ENCODE results near the gene PDE1C. TPM values are rescaled to one million over a fixed set of nuclear protein-coding genes. Genes with fewer than 3 reads are reported as not detected.

The PDE1C gene
- total and polyA plus RNA-seq, 2 experiments from 2014 or later: 23.5 to 33.8 TPM

GRCh38 chr7:31828520-31828919 lies 241.7 kb downstream of the PDE1C start:
- DNase-seq: no peak
- no peaks in the 10 kb centered on the region for H3K4me1 ChIP-seq (ENCODE audit: insufficient read depth)
- no peaks in the 10 kb centered on the region for H3K9me2 ChIP-seq (ENCODE audit: insufficient read depth)
- no peaks in the 10 kb centered on the region for H4K20me1 ChIP-seq (ENCODE audit: insufficient read depth)
- TF ChIP-seq EZH2phosphoT487 (IDR thresholded peaks at IDR 0.05; ENCODE audit: insufficient read depth, low read depth) (no peak), EZH2 (IDR thresholded peaks at IDR 0.05; ENCODE audit: insufficient read depth, poor library complexity, severe bottlenecking) (no peak)
- H3K9me3 ChIP-seq (ENCODE audit: low read depth): no peaks in the 10 kb centered on the region
- in situ Hi-C loops (cut with MboI): no loop called here
- no peaks in the 10 kb centered on the region for H3K27me3 ChIP-seq (replicated peaks; ENCODE audit: insufficient read depth)
- H3K79me2 ChIP-seq (ENCODE audit: insufficient read depth): no peaks in the 10 kb centered on the region
- no peak overlapping the region for H3K9ac ChIP-seq
- no peak overlapping the region for H3K27ac ChIP-seq
- no peak overlapping the region for H3K4me3 ChIP-seq
- no peaks in the 10 kb centered on the region for H3F3A ChIP-seq (ENCODE audit: insufficient read depth)
- no peak overlapping the region for H3K4me2 ChIP-seq (ENCODE audit: unreplicated experiment)
- H3K36me3 ChIP-seq (ENCODE audit: low read depth): 0 out of 2 replicates have a peak, but pooled peaks cover 4% of the 10 kb centered on the region
- H2AFZ ChIP-seq: no peak overlapping the region

- Histone ChIP-seq H3K9ac (no peak overlapping the region), H4K20me1 (ENCODE audit: insufficient read depth) (no peaks in the 10 kb centered on the region), H2AFZ (no peak overlapping the region), H3K9me2 (ENCODE audit: insufficient read depth) (no peaks in the 10 kb centered on the region), H3K79me2 (ENCODE audit: insufficient read depth) (no peaks in the 10 kb centered on the region), H3K27ac (no peak overlapping the region), H3K4me3 (no peak overlapping the region), H3K4me2 (ENCODE audit: unreplicated experiment) (no peak overlapping the region), H3K27me3 (replicated peaks; ENCODE audit: insufficient read depth) (no peaks in the 10 kb centered on the region), H3F3A (ENCODE audit: insufficient read depth) (no peaks in the 10 kb centered on the region), H3K4me1 (ENCODE audit: insufficient read depth) (no peaks in the 10 kb centered on the region), H3K9me3 (ENCODE audit: low read depth) (no peaks in the 10 kb centered on the region), H3K36me3 (ENCODE audit: low read depth) (0 out of 2 replicates have a peak, but pooled peaks cover 4% of the 10 kb centered on the region)
- no peak for DNase-seq
- in situ Hi-C loops (cut with MboI): no loop called here
- no peak for TF ChIP-seq EZH2 (IDR thresholded peaks at IDR 0.05; ENCODE audit: insufficient read depth, poor library complexity, severe bottlenecking)
- TF ChIP-seq EZH2phosphoT487 (IDR thresholded peaks at IDR 0.05; ENCODE audit: insufficient read depth, low read depth): no peak
Measured at GRCh38 chr7:31825576-31825975, 244.6 kb downstream of the PDE1C start.

DNA sequence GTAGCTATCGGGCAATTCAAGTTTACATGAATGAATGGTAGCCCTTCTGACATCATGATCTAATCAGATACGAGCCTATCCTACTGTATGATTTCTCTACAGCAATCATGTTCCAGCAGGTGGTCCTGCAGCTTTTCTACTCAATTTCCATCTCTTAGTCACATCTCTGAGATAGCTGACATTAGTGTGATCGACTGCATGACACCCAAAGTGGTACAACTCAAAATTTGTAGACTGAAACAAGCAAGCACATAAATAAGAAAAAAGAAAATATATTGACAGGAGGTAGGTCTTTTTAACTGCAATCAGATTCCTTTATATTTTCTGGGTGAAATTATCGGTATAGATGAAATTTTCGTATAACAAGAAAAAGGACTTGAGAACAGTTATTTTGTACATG lies 251.2 kb downstream of the PDE1C start:
- no peak overlapping the region for H3K4me3 ChIP-seq
- WGBS, 2 experiments (ENCODE audit: low coverage in 1 of 2, low lambda C conversion rate in 2 of 2, missing lambda C conversion rate in 2 of 2): 46 to 50% methylated on average over 5 of the region's 5 CpGs
- H3K9ac ChIP-seq: no peak overlapping the region
- peaks cover 3% of the 10 kb centered on the region; the same call in 1 of the 2 replicates for H3K36me3 ChIP-seq (ENCODE audit: low read depth)
- no peak for DNase-seq
- no peaks in the 10 kb centered on the region for H3K27me3 ChIP-seq (replicated peaks; ENCODE audit: insufficient read depth)
- no peaks in the 10 kb centered on the region for H3K9me2 ChIP-seq (ENCODE audit: insufficient read depth)
- TF ChIP-seq EZH2phosphoT487 (IDR thresholded peaks at IDR 0.05; ENCODE audit: insufficient read depth, low read depth) (no peak), EZH2 (IDR thresholded peaks at IDR 0.05; ENCODE audit: insufficient read depth, poor library complexity, severe bottlenecking) (no peak)
- no peak overlapping the region for H2AFZ ChIP-seq
- H3F3A ChIP-seq (ENCODE audit: insufficient read depth): peaks cover 4% of the 10 kb centered on the region; the same call in 1 of the 2 replicates
- in situ Hi-C loops (cut with MboI): no loop called here
- no peak overlapping the region for H3K4me2 ChIP-seq (ENCODE audit: unreplicated experiment)
- no peaks in the 10 kb centered on the region for H3K9me3 ChIP-seq (ENCODE audit: low read depth)
- H3K27ac ChIP-seq: no peak overlapping the region
- H4K20me1 ChIP-seq (ENCODE audit: insufficient read depth): no peaks in the 10 kb centered on the region
- H3K79me2 ChIP-seq (ENCODE audit: insufficient read depth): no peaks in the 10 kb centered on the region
- H3K4me1 ChIP-seq (ENCODE audit: insufficient read depth): peaks cover 16% of the 10 kb centered on the region

DNA sequence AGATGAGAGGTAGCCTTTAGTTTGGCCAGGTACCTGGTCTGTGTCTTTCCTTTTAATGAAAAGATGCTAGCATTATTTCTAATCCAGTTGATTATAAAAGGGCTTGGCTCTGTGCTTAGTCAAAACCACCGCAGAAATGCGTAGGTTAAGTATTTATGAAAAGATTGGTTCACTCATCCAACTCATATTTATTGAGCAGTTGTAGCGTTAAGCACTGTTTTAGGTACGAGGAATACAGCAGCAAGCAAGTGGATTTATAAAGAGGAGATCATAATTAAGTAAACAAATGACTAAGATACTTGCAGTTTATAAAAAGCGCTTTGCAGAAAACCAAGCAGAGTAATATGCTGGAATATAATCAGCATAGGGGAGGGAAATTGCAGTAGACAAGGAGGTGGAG lies 253.4 kb downstream of the PDE1C start:
- TF ChIP-seq EZH2 (IDR thresholded peaks at IDR 0.05; ENCODE audit: insufficient read depth, poor library complexity, severe bottlenecking): no peak
- TF ChIP-seq EZH2phosphoT487 (IDR thresholded peaks at IDR 0.05; ENCODE audit: insufficient read depth, low read depth): no peak
- H3K27ac ChIP-seq: 0 out of 2 replicates have a peak overlapping the region, but pooled peaks have one; percentile 7
- H3K9me3 ChIP-seq (ENCODE audit: low read depth): no peaks in the 10 kb centered on the region
- H2AFZ ChIP-seq: no peak overlapping the region
- peaks cover 4% of the 10 kb centered on the region; the same call in 1 of the 2 replicates for H3K36me3 ChIP-seq (ENCODE audit: low read depth)
- H3K79me2 ChIP-seq (ENCODE audit: insufficient read depth): no peaks in the 10 kb centered on the region
- peaks cover 4% of the 10 kb centered on the region; the same call in 1 of the 2 replicates for H3F3A ChIP-seq (ENCODE audit: insufficient read depth)
- H3K9ac ChIP-seq: no peak overlapping the region
- H3K4me2 ChIP-seq (ENCODE audit: unreplicated experiment): no peak overlapping the region
- WGBS, 2 experiments (ENCODE audit: low coverage in 1 of 2, low lambda C conversion rate in 2 of 2, missing lambda C conversion rate in 2 of 2): 22 to 24% methylated on average over 5 of the region's 5 CpGs
- H3K9me2 ChIP-seq (ENCODE audit: insufficient read depth): no peaks in the 10 kb centered on the region
- H3K27me3 ChIP-seq (replicated peaks; ENCODE audit: insufficient read depth): no peaks in the 10 kb centered on the region
- in situ Hi-C loops (cut with MboI): no loop called here
- no peaks in the 10 kb centered on the region for H4K20me1 ChIP-seq (ENCODE audit: insufficient read depth)
- peak; percentile 12 for DNase-seq
- peaks cover 25% of the 10 kb centered on the region for H3K4me1 ChIP-seq (ENCODE audit: insufficient read depth)
- no peak overlapping the region for H3K4me3 ChIP-seq

- 44 to 48% methylated on average over 9 of the region's 9 CpGs for WGBS, 2 experiments (ENCODE audit: low coverage in 1 of 2, low lambda C conversion rate in 2 of 2, missing lambda C conversion rate in 2 of 2)
- Histone ChIP-seq H3K36me3 (ENCODE audit: low read depth) (peaks cover 4% of the 10 kb centered on the region; the same call in 1 of the 2 replicates), H3K27me3 (replicated peaks; ENCODE audit: insufficient read depth) (no peaks in the 10 kb centered on the region), H3K4me2 (ENCODE audit: unreplicated experiment) (peak overlapping the region; percentile 34), H4K20me1 (ENCODE audit: insufficient read depth) (no peaks in the 10 kb centered on the region), H3K4me1 (ENCODE audit: insufficient read depth) (peaks cover 35% of the 10 kb centered on the region), H3K9me2 (ENCODE audit: insufficient read depth) (no peaks in the 10 kb centered on the region), H3F3A (ENCODE audit: insufficient read depth) (peaks cover 4% of the 10 kb centered on the region; the same call in 1 of the 2 replicates), H2AFZ (no peak overlapping the region), H3K27ac (peak overlapping the region; percentile 28; the same call in 1 of the 2 replicates), H3K79me2 (ENCODE audit: insufficient read depth) (no peaks in the 10 kb centered on the region), H3K9me3 (ENCODE audit: low read depth) (no peaks in the 10 kb centered on the region), H3K4me3 (no peak overlapping the region), H3K9ac (no peak overlapping the region)
- TF ChIP-seq EZH2 (IDR thresholded peaks at IDR 0.05; ENCODE audit: insufficient read depth, poor library complexity, severe bottlenecking) (no peak), EZH2phosphoT487 (IDR thresholded peaks at IDR 0.05; ENCODE audit: insufficient read depth, low read depth) (no peak)
- DNase-seq: peak; percentile 17
- in situ Hi-C loops (cut with MboI): no loop called here
Measured at GRCh38 chr7:31815796-31816195, 254.4 kb downstream of the PDE1C start.

All from GM23248 (cell line).